Umbilical cord (tissue), 1 donor: ENCODE results near the gene CLEC4F. TPM values are rescaled to one million over a fixed set of nuclear protein-coding genes. Genes with fewer than 3 reads are reported as not detected.

Experiments
- total RNA-seq: library from RNA; depleted of rRNA; stranded (reverse); fragments of >200 nt; gene quantifications from one replicate; pipeline ENCODE4 v1.2.3, GENCODE V29; 2014; ENCODE audit warnings: low replicate concordance; ENCODE audit not compliant: insufficient read depth

Gene CLEC4F
- total RNA-seq, 1 donor from 2014 or later, result not detected

Other genes with a start within 250 kb of the CLEC4F start
- 3.4 TPM for gene ADD2, start 52.4 kb downstream of the CLEC4F start, total RNA-seq
- gene FIGLA, start 30.0 kb downstream of the CLEC4F start, total RNA-seq, result not detected
- gene CD207, start 15.2 kb upstream of the CLEC4F start, total RNA-seq, result 0.96 TPM
- 0.72 TPM for gene VAX2, start 80.0 kb upstream of the CLEC4F start, total RNA-seq
- not detected for gene ATP6V1B1, start 115.3 kb upstream of the CLEC4F start, total RNA-seq
- not detected for gene ANKRD53, start 158.0 kb upstream of the CLEC4F start, total RNA-seq
- 27.4 TPM for gene TEX261, start 174.3 kb upstream of the CLEC4F start, total RNA-seq
- 56.3 TPM for gene NAGK, start 248.0 kb upstream of the CLEC4F start, total RNA-seq